ENCODE data around the gene SLCO3A1.

Gene SLCO3A1

GRCh38 chr15:92003515-92004067, 150.1 kb downstream of the SLCO3A1 start:
- no peak for DNase-seq (ENCODE audit: low read depth)

- no peak for DNase-seq (ENCODE audit: low read depth)
Measured at GRCh38 chr15:92005154-92005553, 151.6 kb downstream of the SLCO3A1 start.

GRCh38 chr15:92006186-92007028, 152.9 kb downstream of the SLCO3A1 start:
- no peak for DNase-seq (ENCODE audit: low read depth)

DNA sequence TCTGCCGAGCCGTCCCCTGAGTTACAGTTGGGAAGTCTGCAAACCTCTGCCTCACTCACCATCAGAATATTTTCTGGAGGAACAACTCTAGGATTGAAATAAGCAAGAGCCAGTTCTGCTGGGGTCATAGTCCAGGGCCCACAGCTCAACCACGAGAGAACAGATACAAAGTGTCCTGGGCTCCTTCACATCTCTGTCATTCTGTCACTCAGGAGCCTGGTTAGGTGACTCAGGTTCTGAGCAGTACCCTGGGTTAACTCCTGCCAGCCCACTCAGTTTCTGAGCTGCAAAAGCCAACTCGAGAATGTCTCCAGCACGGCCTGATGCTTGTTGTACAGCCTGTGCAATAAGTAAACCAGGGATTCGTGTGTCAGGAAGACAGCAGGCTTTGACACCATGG, 155.7 kb downstream of the SLCO3A1 start:
- no peak for DNase-seq (ENCODE audit: low read depth)

- no peak for DNase-seq (ENCODE audit: low read depth)
Measured at GRCh38 chr15:92011611-92012367, 158.3 kb downstream of the SLCO3A1 start.

- no peak for DNase-seq (ENCODE audit: low read depth)
Measured at GRCh38 chr15:92012368-92012629, 158.8 kb downstream of the SLCO3A1 start.

- DNase-seq (ENCODE audit: low read depth), result no peak
Measured at GRCh38 chr15:92012881-92013280, 159.4 kb downstream of the SLCO3A1 start.

- DNase-seq (ENCODE audit: low read depth), result no peak
Measured at GRCh38 chr15:92014281-92015030, 160.9 kb downstream of the SLCO3A1 start.

GRCh38 chr15:92017882-92018534, 164.5 kb downstream of the SLCO3A1 start:
- no peak for DNase-seq (ENCODE audit: low read depth)

GRCh38 chr15:92018535-92019239, 165.2 kb downstream of the SLCO3A1 start:
- no peak for DNase-seq (ENCODE audit: low read depth)

DNA sequence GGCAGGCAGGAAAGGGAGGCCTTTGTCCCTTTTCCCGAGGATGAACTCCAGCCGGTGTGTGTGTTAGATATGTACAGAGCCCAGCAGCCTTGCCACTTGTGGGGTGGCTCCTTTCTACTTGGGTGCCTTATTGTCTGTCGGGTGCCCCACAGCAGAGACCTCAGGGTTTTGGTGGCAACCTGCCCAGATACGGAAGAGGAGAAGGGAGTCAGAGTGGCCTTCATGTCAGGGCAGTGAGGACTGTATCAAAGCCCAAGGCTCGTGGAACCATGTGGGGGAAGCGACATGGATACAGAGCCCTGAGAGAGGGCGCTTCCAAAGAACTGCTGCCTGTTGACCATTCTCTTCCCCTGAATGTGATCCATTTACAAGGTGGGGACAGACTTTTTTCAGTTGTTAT, 166.2 kb downstream of the SLCO3A1 start:
- DNase-seq (ENCODE audit: low read depth), result no peak

DNA sequence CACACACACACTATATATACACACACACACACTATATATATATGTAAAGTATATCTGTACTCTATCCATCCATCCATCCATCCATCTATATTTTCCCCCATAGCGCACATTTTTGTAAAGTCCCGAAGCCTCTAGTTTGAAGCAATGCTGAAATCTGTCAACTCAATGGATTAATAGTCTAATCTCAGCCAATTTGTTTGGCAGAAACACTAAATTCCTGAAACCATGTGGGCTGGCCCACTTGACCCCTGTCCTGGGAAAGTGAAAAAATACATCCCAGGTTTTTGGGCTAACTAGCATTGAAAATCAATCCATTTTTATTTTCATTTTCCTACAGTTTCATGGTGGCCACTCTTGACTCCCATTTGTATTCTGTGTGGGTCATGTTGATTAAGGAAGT, 166.7 kb downstream of the SLCO3A1 start:
- DNase-seq (ENCODE audit: low read depth), result no peak

DNA sequence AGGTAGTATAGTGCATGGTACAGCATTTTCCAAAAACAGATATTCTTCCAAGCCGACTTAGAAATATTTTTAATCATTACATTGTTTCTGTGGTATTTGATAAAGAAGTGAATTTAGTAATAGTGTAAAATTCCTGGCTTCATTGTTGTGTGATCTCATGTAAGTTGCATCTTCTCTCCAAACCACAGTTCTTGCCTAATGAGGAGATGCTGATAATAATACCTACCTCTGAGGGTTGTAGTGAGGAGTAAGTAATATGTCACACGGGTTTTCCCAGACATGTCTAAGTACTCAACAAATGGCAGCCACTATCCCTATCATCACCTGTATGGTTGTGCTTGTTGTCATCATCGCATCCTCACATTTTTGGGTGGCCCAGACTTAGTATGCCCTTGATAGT, 167.3 kb downstream of the SLCO3A1 start:
- DNase-seq (ENCODE audit: low read depth), result no peak

- DNase-seq (ENCODE audit: low read depth), result no peak
Measured at GRCh38 chr15:92021792-92022191, 168.3 kb downstream of the SLCO3A1 start.

GRCh38 chr15:92023965-92024364, 170.5 kb downstream of the SLCO3A1 start:
- DNase-seq (ENCODE audit: low read depth), result no peak

DNA sequence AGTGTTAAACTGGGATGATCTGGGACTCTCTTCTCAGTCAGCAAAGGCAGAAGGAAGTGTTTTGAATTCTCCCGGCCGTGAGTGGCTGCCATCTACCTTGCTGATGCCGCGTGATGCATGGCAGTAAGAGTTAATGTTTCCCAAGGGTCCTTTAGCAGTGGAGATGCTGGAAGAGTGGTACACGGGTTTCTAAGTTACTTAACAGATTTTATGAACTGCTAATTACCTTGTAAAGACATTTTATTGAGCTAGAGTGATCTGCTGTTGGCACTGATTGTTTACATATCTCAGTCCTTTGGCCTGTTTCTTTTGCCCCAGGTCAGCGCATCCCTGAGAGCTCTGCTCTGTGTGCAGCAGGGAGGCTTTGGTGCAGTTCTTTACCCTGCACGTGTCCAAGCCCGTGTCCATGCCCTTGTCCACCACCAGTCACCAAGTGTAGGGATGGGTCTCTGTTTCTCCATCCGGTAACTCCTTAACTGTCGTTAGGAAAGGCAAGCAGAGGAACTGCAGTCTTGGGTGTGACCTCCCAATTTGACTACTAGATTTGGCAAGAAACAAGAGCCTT, 172.3 kb downstream of the SLCO3A1 start:
- no peak for DNase-seq (ENCODE audit: low read depth)

DNA sequence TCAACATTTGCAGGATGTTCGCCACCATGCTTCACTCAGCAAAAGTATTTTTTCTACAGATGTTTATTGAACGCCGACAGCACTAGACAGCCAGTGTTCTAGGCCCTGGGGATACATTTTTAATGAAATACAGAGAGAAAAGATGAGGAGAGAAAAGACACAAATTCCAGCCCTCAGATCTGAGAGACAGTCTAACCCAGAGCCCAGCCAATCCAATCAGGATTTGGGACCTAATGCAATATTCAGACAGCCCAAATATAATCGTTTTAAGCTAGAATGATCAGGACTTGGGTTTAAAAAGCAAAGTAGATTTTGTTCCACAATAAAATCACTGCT, 174.8 kb downstream of the SLCO3A1 start:
- DNase-seq (ENCODE audit: low read depth), result no peak

DNA sequence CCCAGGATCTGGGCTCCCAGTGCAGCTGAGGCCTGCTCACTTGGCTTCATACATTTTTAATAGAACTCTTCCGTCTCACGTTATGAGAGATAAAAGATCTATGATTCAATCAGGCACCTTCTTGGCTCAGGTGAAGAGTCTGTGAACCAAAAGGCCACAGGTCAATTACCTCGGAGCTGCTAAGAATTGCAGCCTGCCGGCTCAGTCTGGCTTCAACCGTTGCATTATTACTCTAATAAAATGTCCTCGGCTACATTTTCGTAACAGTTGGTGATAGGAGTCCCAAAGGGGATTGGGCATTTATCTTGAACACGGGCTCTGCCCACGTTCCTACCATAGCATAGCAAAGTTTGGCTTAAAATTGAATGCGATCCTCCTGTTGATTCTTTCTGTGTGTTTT, 176.3 kb downstream of the SLCO3A1 start:
- no peak for DNase-seq (ENCODE audit: low read depth)

DNA sequence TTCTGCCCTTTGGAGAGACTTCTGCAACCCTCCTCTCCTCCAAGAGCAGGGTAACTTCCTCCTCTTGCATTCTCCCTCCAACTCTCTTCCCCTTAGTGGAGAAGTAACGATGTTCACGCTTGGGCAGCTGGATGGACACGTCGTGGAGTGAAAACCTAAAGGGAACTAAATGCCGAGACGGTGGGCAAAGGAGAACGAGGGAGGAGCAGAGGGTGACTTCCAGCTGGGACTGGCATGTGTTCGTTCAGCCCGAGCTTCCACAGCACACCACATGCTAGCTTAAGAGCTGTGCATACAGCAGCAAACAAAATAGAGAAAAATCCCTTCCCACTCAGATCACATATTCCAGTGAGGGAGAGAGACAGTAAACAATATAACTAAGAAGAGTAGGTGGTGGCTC, 179.8 kb downstream of the SLCO3A1 start:
- DNase-seq (ENCODE audit: low read depth), result no peak

GRCh38 chr15:92033723-92034122, 180.2 kb downstream of the SLCO3A1 start:
- no peak for DNase-seq (ENCODE audit: low read depth)

DNA sequence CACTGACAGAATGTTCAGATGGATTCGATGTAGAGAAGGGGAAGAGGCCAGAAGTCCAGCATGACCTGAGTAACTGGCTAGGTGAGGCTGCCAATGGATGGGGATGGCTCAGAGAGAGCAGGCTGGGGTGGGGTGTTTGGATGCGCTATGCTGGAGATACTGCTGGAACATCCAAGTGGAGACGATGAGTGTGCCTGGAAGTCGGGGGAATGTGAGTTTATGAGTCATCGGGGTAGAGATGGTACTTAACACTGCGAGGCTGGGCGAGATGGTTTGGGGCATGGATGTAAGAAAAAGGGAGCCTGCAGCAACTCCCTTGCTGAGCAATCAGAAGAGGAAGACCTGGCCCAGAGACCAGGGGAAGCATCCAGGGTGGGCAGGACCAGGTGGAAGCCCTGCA, 180.7 kb downstream of the SLCO3A1 start:
- DNase-seq (ENCODE audit: low read depth), result no peak
